ENCODE data around the gene MUC5AC. TPM values are rescaled to one million over a fixed set of nuclear protein-coding genes. Genes with fewer than 3 reads are reported as not detected.

MUC5AC gene
- total RNA-seq, 4 donors from 2014 or later = under 0.01 TPM; not detected in 1

DNA sequence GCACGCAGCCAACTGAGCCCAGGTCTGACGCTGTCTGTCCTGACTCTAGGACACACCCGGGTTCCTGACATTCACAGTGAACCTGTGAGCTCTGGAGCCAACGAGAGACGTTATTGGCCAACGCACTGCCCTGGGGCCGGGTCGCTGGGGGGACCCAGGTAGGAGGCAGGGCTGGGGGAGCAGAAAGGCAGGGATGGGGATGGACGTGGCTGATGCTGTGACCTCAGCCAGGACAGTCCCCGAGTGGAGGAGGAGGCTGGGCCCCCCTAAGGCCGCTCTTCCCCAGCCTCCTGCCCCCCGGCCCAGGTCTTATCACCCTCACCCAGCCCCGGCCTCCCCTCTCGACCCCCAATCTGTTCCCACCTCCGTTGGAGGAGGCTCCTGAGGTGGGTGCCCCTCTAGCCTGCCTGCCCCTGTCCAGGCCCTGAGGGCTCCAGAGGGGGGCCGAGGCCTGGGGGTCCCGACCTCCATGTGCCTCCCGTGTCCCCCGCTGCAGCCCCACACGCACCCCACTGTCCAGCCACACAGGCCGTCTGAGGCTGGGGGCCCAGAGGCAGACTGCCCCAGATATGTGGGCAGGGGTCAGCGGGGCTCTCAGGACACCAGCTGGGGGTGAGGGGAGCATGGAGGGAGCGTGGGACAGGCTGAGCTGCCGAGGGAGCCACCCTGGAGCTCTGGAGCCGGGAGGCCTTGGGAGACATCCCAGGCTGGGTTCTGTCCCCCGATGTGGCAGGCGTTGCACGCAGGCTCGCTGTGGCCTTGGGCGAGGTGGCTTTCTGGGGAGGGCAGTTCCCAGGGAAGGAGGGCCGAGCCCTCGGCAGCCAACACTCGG lies 29.2 kb upstream of the MUC5AC start:
- H3K4me1 ChIP-seq = no peaks in the 10 kb centered on the region
- H3K36me3 ChIP-seq = no peaks in the 10 kb centered on the region
- DNase-seq (ENCODE audit: extremely low spot score) = no peak
- H3K4me3 ChIP-seq = no peak overlapping the region
- WGBS = 70% methylated on average over 19 of the region's 33 CpGs
- peaks cover 0 to 7% (median 2%) of the 10 kb centered on the region in 4 donors for H3K9me3 ChIP-seq
- H3K27me3 ChIP-seq = peaks cover 0 to 62% (median 0%) of the 10 kb centered on the region in 4 donors
- intact Hi-C loops (cut with DNase I) = no loop called here
- no peak for TF ChIP-seq POLR2A (IDR thresholded peaks at IDR 0.05; ENCODE audit: low read depth)
- no peak for TF ChIP-seq EP300 (IDR thresholded peaks at IDR 0.05)
- TF ChIP-seq CTCF (IDR thresholded peaks at IDR 0.05) = no peak
- TF ChIP-seq POLR2AphosphoS5 (IDR thresholded peaks at IDR 0.05) = no peak
- no peak overlapping the region for H3K27ac ChIP-seq (replicated peaks in 1 of 4)

DNA sequence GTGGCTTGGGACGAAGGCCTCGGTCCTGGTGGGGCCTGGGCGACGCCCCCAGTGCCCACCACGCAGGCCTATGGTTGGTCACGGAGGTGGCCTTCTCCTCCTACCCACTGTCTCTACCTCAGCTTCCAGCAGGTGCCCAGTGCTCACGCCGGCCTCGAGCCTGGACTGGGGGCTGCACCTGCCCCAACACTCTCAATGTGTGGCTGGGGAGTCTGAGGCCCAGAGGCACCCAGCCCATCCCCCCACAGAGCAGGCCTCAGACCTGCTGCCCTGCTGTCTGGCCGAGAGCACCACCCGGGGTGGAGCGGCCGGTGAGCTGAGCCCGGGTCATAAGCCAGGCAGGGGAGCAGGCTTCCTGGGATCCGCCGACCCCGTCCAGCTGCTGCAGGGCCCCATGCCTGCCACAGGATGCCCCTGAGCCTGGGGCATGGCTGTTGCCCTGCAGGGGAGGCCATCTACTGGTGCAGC lies 28.6 kb upstream of the MUC5AC start:
- intact Hi-C loops (cut with DNase I) = no loop called here
- Histone ChIP-seq H3K9me3 (peaks cover 0 to 13% (median 8%) of the 10 kb centered on the region in 4 donors), H3K36me3 (no peaks in the 10 kb centered on the region), H3K27ac (replicated peaks in 1 of 4) (no peak overlapping the region), H3K27me3 (peaks cover 0 to 56% (median 0%) of the 10 kb centered on the region in 4 donors), H3K4me1 (no peaks in the 10 kb centered on the region), H3K4me3 (no peak overlapping the region)
- WGBS = no CpG with 5 or more reads among the region's 17 CpGs
- TF ChIP-seq POLR2A (IDR thresholded peaks at IDR 0.05; ENCODE audit: low read depth) (no peak), EP300 (IDR thresholded peaks at IDR 0.05) (no peak), CTCF (IDR thresholded peaks at IDR 0.05) (no peak), POLR2AphosphoS5 (IDR thresholded peaks at IDR 0.05) (no peak)
- no peak for DNase-seq (ENCODE audit: extremely low spot score)

- TF ChIP-seq CTCF (IDR thresholded peaks at IDR 0.05) (no peak), POLR2AphosphoS5 (IDR thresholded peaks at IDR 0.05) (no peak), POLR2A (IDR thresholded peaks at IDR 0.05; ENCODE audit: low read depth) (no peak), EP300 (IDR thresholded peaks at IDR 0.05) (no peak)
- Histone ChIP-seq H3K36me3 (no peaks in the 10 kb centered on the region), H3K4me1 (no peaks in the 10 kb centered on the region), H3K9me3 (peaks cover 0 to 19% (median 13%) of the 10 kb centered on the region in 4 donors), H3K4me3 (no peak overlapping the region), H3K27me3 (peaks cover 0 to 54% (median 0%) of the 10 kb centered on the region in 4 donors), H3K27ac (replicated peaks in 1 of 4) (no peak overlapping the region)
- WGBS = 85% methylated on average over 8 of the region's 18 CpGs
- DNase-seq (ENCODE audit: extremely low spot score) = no peak
- intact Hi-C loops (cut with DNase I) = no loop called here
Measured at GRCh38 chr11:1129611-1130160, 28.1 kb upstream of the MUC5AC start.

DNA sequence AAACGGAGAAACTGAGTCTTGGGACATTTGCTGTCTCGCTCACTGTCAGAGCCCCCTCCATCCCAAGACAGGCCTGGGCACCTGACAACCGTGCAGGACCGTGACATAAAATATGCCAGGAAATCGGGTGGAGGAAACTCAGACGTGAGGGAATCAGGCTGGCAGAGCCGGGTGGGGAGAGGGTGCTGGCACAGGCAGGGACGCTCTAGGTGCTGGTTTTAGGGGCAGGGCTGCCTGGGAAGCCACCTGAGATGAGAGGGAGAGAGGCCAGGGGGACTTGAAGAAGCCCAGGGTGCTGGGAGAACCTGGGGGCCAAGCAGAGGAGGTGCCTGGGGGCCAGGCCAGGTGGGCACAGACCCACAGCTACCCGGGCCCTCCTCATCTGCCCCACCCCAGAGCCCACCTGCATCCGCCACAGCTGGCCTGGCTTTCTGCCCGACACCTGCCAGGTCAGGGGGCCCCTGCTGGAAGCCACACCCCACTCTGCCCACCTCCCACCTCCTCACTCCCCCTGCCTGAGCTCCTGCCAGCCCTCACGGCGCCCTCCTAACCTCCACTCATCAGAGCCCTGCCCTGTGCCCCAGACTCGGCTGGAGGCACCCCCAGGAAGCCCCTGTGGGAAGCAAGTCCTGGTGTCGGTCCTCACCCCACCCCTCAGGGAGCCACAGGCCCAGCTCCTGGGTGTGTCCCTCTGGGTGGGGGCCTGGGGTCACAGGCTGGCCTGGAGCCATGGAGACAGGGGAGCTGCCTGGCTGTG lies 27.3 kb upstream of the MUC5AC start:
- no peak overlapping the region for H3K4me3 ChIP-seq
- no peak for DNase-seq (ENCODE audit: extremely low spot score)
- intact Hi-C loops (cut with DNase I) = no loop called here
- no peak overlapping the region for H3K27ac ChIP-seq (replicated peaks in 1 of 4)
- 76% methylated on average over 15 of the region's 15 CpGs for WGBS
- TF ChIP-seq POLR2A (IDR thresholded peaks at IDR 0.05; ENCODE audit: low read depth) = no peak
- no peak for TF ChIP-seq CTCF (IDR thresholded peaks at IDR 0.05)
- H3K4me1 ChIP-seq = no peaks in the 10 kb centered on the region
- H3K9me3 ChIP-seq = peaks cover 0 to 26% (median 20%) of the 10 kb centered on the region in 4 donors
- no peaks in the 10 kb centered on the region for H3K36me3 ChIP-seq
- H3K27me3 ChIP-seq = peaks cover 0 to 54% (median 0%) of the 10 kb centered on the region in 4 donors
